NCI-H1105 (cell line): Measurements from ENCODE around the gene TRAPPC4.
A peak's percentile ranks its signal among the peaks of the same experiment; 100 is the strongest.
"Not testable (repeated sequence)": the region's sequence is repeated elsewhere in the genome, so short reads cannot be mapped to it uniquely, and the experiment has no call there.

Experiments
- DNase-seq: peaks from one replicate; lab custom pipeline; 2025; lab: John Stamatoyannopoulos, UW

TRAPPC4 gene

GRCh38 chr11:119014209-119014924, 4.2 kb upstream of the TRAPPC4 start:
- no peak for DNase-seq

GRCh38 chr11:119015054-119015611, 3.4 kb upstream of the TRAPPC4 start:
- DNase-seq, result no peak

- no peak for DNase-seq
Measured at GRCh38 chr11:119016216-119017009, 2.2 kb upstream of the TRAPPC4 start.

- DNase-seq, result not testable (repeated sequence)
Measured at GRCh38 chr11:119017377-119017776, 1.2 kb upstream of the TRAPPC4 start.

GRCh38 chr11:119019996-119020395, 1.4 kb downstream of the TRAPPC4 start:
- no peak for DNase-seq

GRCh38 chr11:119021631-119022030, 3.1 kb downstream of the TRAPPC4 start:
- DNase-seq, result no peak

- no peak for DNase-seq
Measured at GRCh38 chr11:119023741-119024140, 5.2 kb downstream of the TRAPPC4 start.

GRCh38 chr11:119024430-119025098, 6.0 kb downstream of the TRAPPC4 start:
- DNase-seq, result no peak

GRCh38 chr11:119025099-119025473, 6.5 kb downstream of the TRAPPC4 start:
- DNase-seq, result no peak

GRCh38 chr11:119025541-119025940, 7.0 kb downstream of the TRAPPC4 start:
- DNase-seq, result no peak

- no peak for DNase-seq
Measured at GRCh38 chr11:119025978-119026766, 7.6 kb downstream of the TRAPPC4 start.

- DNase-seq, result no peak
Measured at GRCh38 chr11:119026970-119027369, 8.4 kb downstream of the TRAPPC4 start.

GRCh38 chr11:119027561-119028345, 9.2 kb downstream of the TRAPPC4 start:
- DNase-seq, result no peak

GRCh38 chr11:119028346-119029068, 9.9 kb downstream of the TRAPPC4 start:
- DNase-seq, result no peak

GRCh38 chr11:119029069-119029339, 10.4 kb downstream of the TRAPPC4 start:
- no peak for DNase-seq

- no peak for DNase-seq
Measured at GRCh38 chr11:119029340-119030028, 10.9 kb downstream of the TRAPPC4 start.

GRCh38 chr11:119030029-119030328, 11.4 kb downstream of the TRAPPC4 start:
- DNase-seq, result no peak

GRCh38 chr11:119030329-119031047, 11.9 kb downstream of the TRAPPC4 start, which contains the start of gene SLC37A4:
SLC37A4 (minus strand) TSS chr11:119030877.
- peak; percentile 100 for DNase-seq

GRCh38 chr11:119031912-119032280, 13.3 kb downstream of the TRAPPC4 start:
- DNase-seq, result no peak
